GM19043 (cell line): ENCODE data around the gene CACUL1.
"Not testable (repeated sequence)": the region's sequence is repeated elsewhere in the genome, so short reads cannot be mapped to it uniquely, and the experiment has no call there.

Experiments
- ATAC-seq: cut with Tn5 transposase; IDR thresholded peaks from one replicate; pipeline ENCODE4 v1.9.1; 2021; ENCODE audit warnings: low read depth; ENCODE audit not compliant: unreplicated experiment

CACUL1 gene

GRCh38 chr10:118754556-118755423 is at the start of gene CACUL1:
CACUL1 (minus strand) TSS chr10:118754970; CDS start chr10:118754762, 208 bp downstream.
- ATAC-seq: peak; percentile 92

- no peak for ATAC-seq
Observed at GRCh38 chr10:118804262-118804773, 49.5 kb upstream of the CACUL1 start.

- ATAC-seq: no peak
Observed at GRCh38 chr10:118802126-118802793, 47.5 kb upstream of the CACUL1 start.

GRCh38 chr10:118800920-118801319 is 46.1 kb upstream of the CACUL1 start:
- no peak for ATAC-seq

GRCh38 chr10:118799777-118800176 is 45.0 kb upstream of the CACUL1 start:
- ATAC-seq: no peak

GRCh38 chr10:118798231-118798662 is 43.5 kb upstream of the CACUL1 start:
- ATAC-seq: no peak

- not testable (repeated sequence) for ATAC-seq
Observed at GRCh38 chr10:118794971-118795370, 40.2 kb upstream of the CACUL1 start.

GRCh38 chr10:118793545-118793944 is 38.8 kb upstream of the CACUL1 start:
- ATAC-seq: no peak

- ATAC-seq: no peak
Observed at GRCh38 chr10:118792526-118792925, 37.8 kb upstream of the CACUL1 start.

GRCh38 chr10:118790058-118790457 is 35.3 kb upstream of the CACUL1 start:
- ATAC-seq: no peak

GRCh38 chr10:118785551-118785950 is 30.8 kb upstream of the CACUL1 start:
- ATAC-seq: no peak

GRCh38 chr10:118783776-118784545 is 29.2 kb upstream of the CACUL1 start:
- no peak for ATAC-seq

GRCh38 chr10:118782916-118783465 is 28.2 kb upstream of the CACUL1 start:
- not testable (repeated sequence) for ATAC-seq

- no peak for ATAC-seq
Observed at GRCh38 chr10:118781541-118781940, 26.8 kb upstream of the CACUL1 start.

GRCh38 chr10:118778727-118779126 is 24.0 kb upstream of the CACUL1 start:
- ATAC-seq: no peak

- ATAC-seq: no peak
Observed at GRCh38 chr10:118776960-118777359, 22.2 kb upstream of the CACUL1 start.

- no peak for ATAC-seq
Observed at GRCh38 chr10:118776033-118776432, 21.3 kb upstream of the CACUL1 start.

- no peak for ATAC-seq
Observed at GRCh38 chr10:118775478-118775877, 20.7 kb upstream of the CACUL1 start.

- ATAC-seq: no peak
Observed at GRCh38 chr10:118773041-118773440, 18.3 kb upstream of the CACUL1 start.

- no peak for ATAC-seq
Observed at GRCh38 chr10:118771976-118772375, 17.2 kb upstream of the CACUL1 start.
